Urinary bladder (tissue), 4 donors: ENCODE data around the gene TATDN3. TPM values are rescaled to one million over a fixed set of nuclear protein-coding genes. Genes with fewer than 3 reads are reported as not detected.
"Not testable (repeated sequence)": the region's sequence is repeated elsewhere in the genome, so short reads cannot be mapped to it uniquely, and the experiment has no call there.

Experiments used
- DNase-seq: peaks from one replicate; pipeline ENCODE4 v3.0.0-alpha.2; 2015; ENCODE audit errors: extremely low spot score
- H3K27ac ChIP-seq: one replicate; pipeline ENCODE4 v1.5.1; 2013; ENCODE audit warnings: low read depth, mild to moderate bottlenecking, moderate library complexity
- H3K36me3 ChIP-seq: one replicate; pipeline ENCODE4 v1.6.1; 2013; ENCODE audit warnings: mild to moderate bottlenecking, moderate library complexity; ENCODE audit not compliant: insufficient read depth
- H3K4me1 ChIP-seq: one replicate; pipeline ENCODE4 v1.6.1; 2013; ENCODE audit warnings: mild to moderate bottlenecking, moderate library complexity; ENCODE audit not compliant: insufficient read depth
- H3K4me3 ChIP-seq: one replicate; pipeline ENCODE4 v1.5.1; 2013; ENCODE audit warnings: low read depth, low read length
- WGBS: extraction: QIAGEN DNeasy Blood & Tissue Kit; methylation state at CpG from one replicate; pipeline ENCODE4 v1.1.7; 2013; 5-methylcytosine and 5-hydroxymethylcytosine counted together
- polyA plus RNA-seq: library from polyadenylated mRNA; stranded (reverse); fragments of 200-250 nt; gene quantifications from one replicate; pipeline ENCODE4 v1.2.3, GENCODE V29; 2013
- small RNA-seq: library from RNA; depleted of rRNA; stranded (forward); fragments of <200 nt; gene quantifications from one replicate; pipeline ENCODE3, GENCODE V24; 2014
- total RNA-seq: library from RNA; depleted of rRNA; stranded (reverse); fragments of >200 nt; gene quantifications from one replicate; pipeline ENCODE4 v1.2.3, GENCODE V29; 2014
- donor health status: healthy with polysubstance abuse.
- donor health status: healthy.

The TATDN3 gene
- total and polyA plus RNA-seq, 2 donors: 13.1 to 18.8 TPM

DNA sequence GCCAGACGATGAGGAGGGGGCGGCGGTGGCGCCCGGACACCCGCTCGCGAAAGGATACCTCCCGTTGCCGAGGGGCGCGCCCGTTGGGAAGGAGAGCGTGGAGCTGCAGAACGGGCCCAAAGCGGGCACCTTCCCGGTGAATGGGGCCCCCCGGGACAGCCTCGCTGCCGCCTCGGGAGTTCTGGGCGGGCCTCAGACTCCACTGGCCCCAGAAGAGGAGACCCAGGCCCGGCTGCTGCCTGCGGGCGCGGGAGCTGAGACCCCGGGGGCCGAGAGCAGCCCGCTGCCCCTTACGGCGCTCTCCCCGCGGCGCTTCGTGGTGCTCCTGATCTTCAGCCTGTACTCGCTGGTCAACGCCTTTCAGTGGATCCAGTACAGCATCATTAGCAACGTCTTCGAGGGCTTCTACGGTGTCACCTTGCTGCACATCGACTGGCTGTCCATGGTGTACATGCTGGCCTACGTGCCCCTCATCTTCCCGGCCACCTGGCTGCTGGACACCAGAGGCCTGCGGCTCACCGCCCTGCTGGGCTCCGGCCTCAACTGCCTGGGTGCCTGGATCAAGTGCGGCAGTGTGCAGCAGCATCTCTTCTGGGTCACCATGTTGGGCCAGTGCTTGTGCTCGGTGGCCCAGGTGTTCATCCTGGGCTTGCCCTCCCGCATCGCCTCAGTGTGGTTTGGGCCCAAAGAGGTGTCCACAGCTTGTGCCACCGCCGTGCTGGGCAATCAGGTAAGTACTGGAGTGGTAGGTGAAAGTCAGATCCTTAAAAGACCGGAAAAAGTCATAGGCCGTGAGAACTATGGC is 67.0 kb downstream of the TATDN3 start:
- peak overlapping the region; percentile 70 for H3K4me3 ChIP-seq
- H3K36me3 ChIP-seq: no peaks in the 10 kb centered on the region
- H3K4me1 ChIP-seq: peaks cover 2% of the 10 kb centered on the region
- WGBS: 3% methylated on average over 54 of the region's 54 CpGs
- peak; percentile 13 for DNase-seq
- peak overlapping the region; percentile 41 for H3K27ac ChIP-seq

DNA sequence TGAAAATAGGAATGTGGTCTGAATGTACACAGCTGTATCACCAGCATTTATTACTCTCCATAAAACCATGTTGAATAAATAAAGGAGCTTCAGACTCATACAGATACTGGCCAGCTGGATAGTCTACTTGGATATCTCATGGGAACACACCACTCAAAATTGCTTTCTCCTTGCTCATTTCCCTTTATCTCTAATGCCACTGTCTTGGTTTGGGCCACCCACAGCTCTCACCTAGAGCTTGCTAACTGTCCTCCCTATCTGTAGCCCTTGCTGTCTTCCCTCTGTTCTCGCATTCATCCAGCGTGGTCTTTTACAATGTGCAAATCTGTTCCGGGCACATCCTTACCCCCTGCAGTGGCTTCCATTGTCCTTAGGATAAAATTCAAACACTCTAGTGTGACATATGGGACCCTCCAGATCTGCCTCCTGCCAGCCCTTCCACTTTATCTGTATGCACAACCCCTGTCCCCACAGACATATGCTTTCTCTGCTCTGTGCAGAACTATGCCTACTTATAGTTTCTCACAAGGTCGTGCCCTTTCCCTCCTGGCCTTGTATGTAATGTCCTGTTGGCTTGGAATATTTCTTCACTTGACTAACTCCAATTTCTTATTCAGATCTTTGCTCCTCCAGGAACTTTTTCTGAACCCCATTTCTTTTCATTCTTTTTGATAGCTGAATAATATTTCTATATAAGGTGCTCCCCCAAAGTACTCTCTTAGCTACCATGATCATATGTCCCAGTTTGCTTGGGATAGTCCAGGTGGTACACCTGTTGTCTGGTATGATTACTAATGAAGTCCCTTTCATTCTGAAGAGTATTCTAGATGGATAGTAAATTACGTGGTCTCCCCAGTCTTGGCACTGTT is 69.3 kb downstream of the TATDN3 start:
- Histone ChIP-seq H3K36me3 (no peaks in the 10 kb centered on the region), H3K4me1 (peaks cover 2% of the 10 kb centered on the region), H3K27ac (no peak overlapping the region), H3K4me3 (no peak overlapping the region)
- 65% methylated on average over 5 of the region's 5 CpGs for WGBS
- no peak for DNase-seq

DNA sequence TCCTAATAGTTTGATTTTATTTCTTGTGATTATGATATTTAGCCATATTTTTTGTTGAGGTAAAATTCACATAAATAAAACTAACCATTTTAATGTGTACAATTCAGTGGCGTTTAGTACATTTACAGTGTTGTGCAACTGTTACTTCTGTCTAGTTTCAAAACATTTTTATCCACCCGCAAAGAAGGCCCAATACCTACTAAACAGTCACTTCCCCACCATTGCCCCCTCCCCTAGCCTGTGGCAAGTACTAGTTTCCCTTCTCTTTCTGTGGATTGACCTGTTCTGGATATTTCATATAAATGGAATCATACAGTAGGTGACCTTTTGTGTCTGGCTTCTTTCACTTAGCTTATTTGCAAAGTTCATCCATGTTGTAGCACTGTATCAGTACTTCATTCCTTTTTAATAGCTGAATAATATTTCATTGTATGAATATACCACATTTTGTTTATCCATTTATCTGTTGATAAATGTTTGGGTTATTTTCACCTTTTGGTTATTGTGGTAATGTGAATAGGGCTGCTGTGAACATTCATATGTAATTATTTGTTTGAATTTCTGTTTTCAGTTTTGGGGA is 70.5 kb downstream of the TATDN3 start:
- Histone ChIP-seq H3K4me3 (no peak overlapping the region), H3K36me3 (peaks cover under 1% of the 10 kb centered on the region), H3K4me1 (peaks cover 2% of the 10 kb centered on the region), H3K27ac (no peak overlapping the region)
- no peak for DNase-seq
- WGBS: 93% methylated on average over 2 of the region's 2 CpGs

DNA sequence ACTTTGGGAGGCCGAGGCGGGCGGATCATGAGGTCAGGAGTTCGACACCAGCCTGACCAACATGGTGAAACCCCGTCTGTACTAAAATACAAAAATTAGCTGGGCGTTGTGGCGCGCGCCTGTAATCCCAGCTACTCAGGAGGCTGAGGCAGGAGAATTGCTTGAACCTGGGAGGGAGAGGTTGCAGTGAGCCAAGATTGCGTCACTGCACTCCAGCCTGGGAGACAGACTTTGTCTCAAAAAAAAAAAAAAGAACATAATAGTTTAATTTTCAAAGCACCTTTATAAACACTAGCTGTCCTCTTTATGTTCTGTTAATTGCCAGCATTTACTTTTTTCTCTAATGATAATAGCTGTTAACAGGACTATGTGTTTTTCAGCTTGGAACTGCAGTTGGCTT is 71.7 kb downstream of the TATDN3 start:
- H3K36me3 ChIP-seq, H3K27ac ChIP-seq, DNase-seq, H3K4me1 ChIP-seq, H3K4me3 ChIP-seq: not testable (repeated sequence)
- 87% methylated on average over 10 of the region's 10 CpGs for WGBS

DNA sequence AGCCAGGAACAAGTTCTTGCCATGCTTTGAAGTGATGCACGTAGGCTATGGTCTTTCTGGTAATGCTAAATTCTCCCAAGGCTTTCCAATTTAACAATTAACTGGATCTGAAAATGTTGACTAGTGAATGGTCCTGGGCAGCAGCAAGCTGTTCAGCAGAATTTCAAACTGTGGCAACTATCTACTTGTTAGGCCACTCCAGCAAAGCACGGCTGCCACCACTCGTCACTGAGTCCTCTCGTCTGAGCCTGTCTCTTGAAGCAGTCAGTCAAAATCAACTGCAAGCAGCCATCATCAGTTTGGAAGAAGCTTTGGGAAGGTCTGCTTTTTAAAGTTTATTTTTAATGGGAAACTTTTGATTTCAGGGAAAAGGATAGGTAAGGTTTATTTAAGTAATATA is 72.5 kb downstream of the TATDN3 start:
- no peak overlapping the region for H3K27ac ChIP-seq
- no peak for DNase-seq
- H3K4me1 ChIP-seq: peaks cover 2% of the 10 kb centered on the region
- no peak overlapping the region for H3K4me3 ChIP-seq
- WGBS: 94% methylated on average over 4 of the region's 4 CpGs
- peaks cover 1% of the 10 kb centered on the region for H3K36me3 ChIP-seq

Small RNA genes lying within 50 kb of the gene (small RNA-seq; reads per million reads assigned to genes)
- gene AC104333.1: not detected
- gene AC104333.2: not detected

Other genes starting within 250 kb of the TATDN3 start
- 20.2 TPM for gene ATF3, start 183.1 kb upstream of the TATDN3 start, total RNA-seq
- gene ATF3, start 183.1 kb upstream of the TATDN3 start, polyA plus RNA-seq: 118 TPM
- 2.3 TPM for gene BATF3, start 92.1 kb upstream of the TATDN3 start, total RNA-seq
- 3.7 TPM for gene BATF3, start 92.1 kb upstream of the TATDN3 start, polyA plus RNA-seq
- gene NSL1, start 117 bp upstream of the TATDN3 start, total RNA-seq: 69.2 TPM
- gene NSL1, start 117 bp upstream of the TATDN3 start, polyA plus RNA-seq: 30.8 TPM
- gene SPATA45, start 55.8 kb downstream of the TATDN3 start, total RNA-seq: not detected
- not detected for gene SPATA45, start 55.8 kb downstream of the TATDN3 start, polyA plus RNA-seq
- 25.2 TPM for gene FLVCR1, start 66.4 kb downstream of the TATDN3 start, total RNA-seq
- gene FLVCR1, start 66.4 kb downstream of the TATDN3 start, polyA plus RNA-seq: 4.1 TPM
- gene VASH2, start 158.6 kb downstream of the TATDN3 start, total RNA-seq: 19.7 TPM
- gene VASH2, start 158.6 kb downstream of the TATDN3 start, polyA plus RNA-seq: 1.9 TPM
- 104 TPM for gene ANGEL2, start 224.0 kb downstream of the TATDN3 start, total RNA-seq
- 18.6 TPM for gene ANGEL2, start 224.0 kb downstream of the TATDN3 start, polyA plus RNA-seq